Activated CD4-positive, alpha-beta T cell treated with anti-CD3 and anti-CD28 coated beads, Interleukin-2, Interleukin-6, amounts not matched to agents 100 ng/mL and 50 ng/mL, durations not matched to agents 16 hours and 8 hours (primary cell): Measurements from ENCODE around the gene HMGN4.

Experiments
- DNase-seq: peaks from one replicate; pipeline ENCODE4 v3.0.0-alpha.2; 2020

Gene HMGN4

GRCh38 chr6:26553635-26554446, 15.7 kb downstream of the HMGN4 start:
- DNase-seq: peak; percentile 90

- DNase-seq: no peak
These were observed 16.2 kb downstream of the HMGN4 start for GRCh38 chr6:26554447-26554696.

GRCh38 chr6:26554697-26555504, 16.7 kb downstream of the HMGN4 start:
- peak; percentile 86 for DNase-seq

- no peak for DNase-seq
These were observed 17.5 kb downstream of the HMGN4 start for GRCh38 chr6:26555505-26556262.

- peak; percentile 88 for DNase-seq
These were observed 18.3 kb downstream of the HMGN4 start for GRCh38 chr6:26556263-26557070.

GRCh38 chr6:26561533-26562466, 23.6 kb downstream of the HMGN4 start:
- DNase-seq: no peak

- no peak for DNase-seq
These were observed 25.3 kb downstream of the HMGN4 start for GRCh38 chr6:26563488-26563887.

GRCh38 chr6:26568601-26569432, 30.7 kb downstream of the HMGN4 start:
- peak; percentile 97 for DNase-seq

- no peak for DNase-seq
These were observed 31.2 kb downstream of the HMGN4 start for GRCh38 chr6:26569433-26569764.

GRCh38 chr6:26570027-26570809, 32.1 kb downstream of the HMGN4 start:
- no peak for DNase-seq

- peak; percentile 88 for DNase-seq
These were observed 33.6 kb downstream of the HMGN4 start for GRCh38 chr6:26571592-26572296.

GRCh38 chr6:26575494-26575939, 37.4 kb downstream of the HMGN4 start:
- DNase-seq: peak; percentile 55

GRCh38 chr6:26576407-26576843, 38.3 kb downstream of the HMGN4 start:
- DNase-seq: no peak

GRCh38 chr6:26576929-26577719, 39.0 kb downstream of the HMGN4 start:
- peak; percentile 92 for DNase-seq

- DNase-seq: no peak
These were observed 39.5 kb downstream of the HMGN4 start for GRCh38 chr6:26577720-26578072.

GRCh38 chr6:26578279-26578678, 40.1 kb downstream of the HMGN4 start:
- no peak for DNase-seq

- no peak for DNase-seq
These were observed 40.6 kb downstream of the HMGN4 start for GRCh38 chr6:26578741-26579140.

- no peak for DNase-seq
These were observed 43.2 kb downstream of the HMGN4 start for GRCh38 chr6:26581164-26581915.
